ENCODE measurements around the gene HDHD5. TPM values are rescaled to one million over a fixed set of nuclear protein-coding genes. Genes with fewer than 3 reads are reported as not detected.
A peak's percentile ranks its signal among the peaks of the same experiment; 100 is the strongest.

The HDHD5 gene
- total and polyA plus RNA-seq, 10 of the 15 experiments (the other 5 are each of a cell fraction or from before 2014, with no cell fraction given): 1.7 to 68.0 (median 49.9) TPM

DNA sequence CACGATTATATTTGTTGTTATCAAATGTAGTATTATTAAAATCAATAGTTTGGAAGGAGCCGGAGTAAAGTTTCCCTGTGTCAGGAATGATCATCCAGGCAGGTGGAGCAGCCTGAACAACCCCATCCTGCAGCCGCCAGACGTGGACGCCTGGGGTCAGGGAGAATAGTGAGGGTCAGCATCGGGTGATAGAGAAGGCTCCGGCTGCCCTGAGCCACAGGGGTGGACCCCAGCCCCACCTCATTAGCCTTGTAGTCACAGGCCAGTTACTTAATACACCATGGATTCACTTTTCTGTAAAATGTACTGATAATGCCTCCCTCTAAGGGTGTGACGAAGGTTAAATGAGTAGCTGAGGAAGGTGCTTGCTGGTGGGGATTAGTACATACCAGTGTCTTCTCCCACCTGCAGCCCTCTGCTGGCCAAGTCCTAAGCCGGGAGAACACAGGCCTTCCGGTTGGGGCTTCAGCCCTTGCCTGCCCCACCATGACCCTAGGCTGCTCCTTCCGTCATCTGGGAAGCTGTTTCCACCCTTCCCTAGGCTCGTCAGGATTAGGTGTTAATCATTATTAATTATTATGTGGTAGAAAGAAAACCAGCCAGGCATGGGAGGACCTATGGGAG lies 52.8 kb downstream of the HDHD5 start:
- ChIA-PET SMC1A (ENCODE audit: uncharacterized antibody, unreplicated experiment) (no interaction called here), POLR2A (no interaction called here), RAD21 (ENCODE audit: unreplicated experiment) (no interaction called here), CTCF (no interaction called here)
- in situ Hi-C loops (cut with MboI) (no loop called here), intact Hi-C loops (cut with micrococcal nuclease; ENCODE audit: unreplicated experiment) (no loop called here)
- 86% methylated on average over 12 of the region's 12 CpGs for WGBS (ENCODE audit: insufficient coverage, insufficient replicate concordance, low lambda C conversion rate, missing lambda C conversion rate)
- FAIRE-seq (no peak), DNase-seq (ENCODE audit: low read depth, low spot score) (no peak), ATAC-seq (no peak)
- Histone ChIP-seq H3K4me2 (ENCODE audit: control insufficient read depth, insufficient read depth) (no peak overlapping the region), H3K4me1 (ENCODE audit: control insufficient read depth, insufficient read depth, low read length) (no peaks in the 10 kb centered on the region), H3K79me2 (ENCODE audit: control insufficient read depth, insufficient read depth, low read length) (no peaks in the 10 kb centered on the region), H3K9me3 (replicated peaks; ENCODE audit: control insufficient read depth, insufficient read depth, low read length) (no peaks in the 10 kb centered on the region), H3K9ac (ENCODE audit: control insufficient read depth, insufficient read depth, low read length) (no peak overlapping the region), H4K20me1 (ENCODE audit: control insufficient read depth, insufficient read depth) (no peaks in the 10 kb centered on the region), H3K36me3 (ENCODE audit: control insufficient read depth in 2 of 2, insufficient read depth in 2 of 2, low read length in 1 of 2) (peaks cover 11 to 22% of the 10 kb centered on the region in 2 experiments), H3K27me3 (replicated peaks in 1 of 2; ENCODE audit: control insufficient read depth in 2 of 2, insufficient read depth in 2 of 2, low read length in 1 of 2) (no peaks in the 10 kb centered on the region), H3K27ac (ENCODE audit: control insufficient read depth, insufficient read depth) (no peak overlapping the region), H2AFZ (ENCODE audit: control insufficient read depth, low read depth, low read length) (no peak overlapping the region), H3K4me3 (no peak overlapping the region)
- TF ChIP-seq, protein P1, sequence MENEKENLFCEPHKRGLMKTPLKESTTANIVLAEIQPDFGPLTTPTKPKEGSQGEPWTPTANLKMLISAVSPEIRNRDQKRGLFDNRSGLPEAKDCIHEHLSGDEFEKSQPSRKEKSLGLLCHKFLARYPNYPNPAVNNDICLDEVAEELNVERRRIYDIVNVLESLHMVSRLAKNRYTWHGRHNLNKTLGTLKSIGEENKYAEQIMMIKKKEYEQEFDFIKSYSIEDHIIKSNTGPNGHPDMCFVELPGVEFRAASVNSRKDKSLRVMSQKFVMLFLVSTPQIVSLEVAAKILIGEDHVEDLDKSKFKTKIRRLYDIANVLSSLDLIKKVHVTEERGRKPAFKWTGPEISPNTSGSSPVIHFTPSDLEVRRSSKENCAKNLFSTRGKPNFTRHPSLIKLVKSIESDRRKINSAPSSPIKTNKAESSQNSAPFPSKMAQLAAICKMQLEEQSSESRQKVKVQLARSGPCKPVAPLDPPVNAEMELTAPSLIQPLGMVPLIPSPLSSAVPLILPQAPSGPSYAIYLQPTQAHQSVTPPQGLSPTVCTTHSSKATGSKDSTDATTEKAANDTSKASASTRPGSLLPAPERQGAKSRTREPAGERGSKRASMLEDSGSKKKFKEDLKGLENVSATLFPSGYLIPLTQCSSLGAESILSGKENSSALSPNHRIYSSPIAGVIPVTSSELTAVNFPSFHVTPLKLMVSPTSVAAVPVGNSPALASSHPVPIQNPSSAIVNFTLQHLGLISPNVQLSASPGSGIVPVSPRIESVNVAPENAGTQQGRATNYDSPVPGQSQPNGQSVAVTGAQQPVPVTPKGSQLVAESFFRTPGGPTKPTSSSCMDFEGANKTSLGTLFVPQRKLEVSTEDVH (IDR thresholded peaks at IDR 0.05; ENCODE audit: low read depth, partially characterized antibody): no peak
- peak; percentile 21; the same call in 1 of the 2 replicates for TF ChIP-seq POLR2A (IDR thresholded peaks at IDR 0.05; ENCODE audit: low read depth, low read length)
- no TSS peak for BruUV-seq (replicated peaks)
